Cerebellar cortex (tissue), 1 donor: ENCODE measurements around the gene TMEM245.
"Not testable (repeated sequence)": the region's sequence is repeated elsewhere in the genome, so short reads cannot be mapped to it uniquely, and the experiment has no call there.

ENCODE experiments used
- DNase-seq: peaks from one replicate; pipeline ENCODE4 v3.0.0-alpha.2; 2015; ENCODE audit warnings: low spot score

The TMEM245 gene

DNA sequence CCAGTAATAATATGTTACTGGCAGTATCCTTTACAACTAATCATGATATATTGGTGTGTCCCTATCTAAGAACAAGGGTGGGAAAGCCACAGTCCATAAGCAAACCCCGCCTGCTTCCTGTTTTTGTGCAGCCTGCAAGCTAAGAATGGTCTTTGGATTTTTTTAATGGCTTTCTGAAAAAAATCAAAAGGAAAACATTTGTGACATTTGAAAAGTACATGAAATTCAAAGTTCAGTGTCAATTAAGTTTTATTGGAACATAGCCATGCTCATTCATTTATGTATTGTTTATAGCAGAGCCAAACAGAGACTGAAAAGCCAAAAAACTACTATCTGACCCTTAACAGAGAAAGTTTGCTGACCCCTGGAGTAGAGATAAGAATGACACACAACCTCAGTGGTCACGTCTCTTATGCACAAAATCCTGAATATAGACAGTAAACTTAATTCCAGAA, 12.8 kb upstream of the TMEM245 start:
- DNase-seq, result no peak

DNA sequence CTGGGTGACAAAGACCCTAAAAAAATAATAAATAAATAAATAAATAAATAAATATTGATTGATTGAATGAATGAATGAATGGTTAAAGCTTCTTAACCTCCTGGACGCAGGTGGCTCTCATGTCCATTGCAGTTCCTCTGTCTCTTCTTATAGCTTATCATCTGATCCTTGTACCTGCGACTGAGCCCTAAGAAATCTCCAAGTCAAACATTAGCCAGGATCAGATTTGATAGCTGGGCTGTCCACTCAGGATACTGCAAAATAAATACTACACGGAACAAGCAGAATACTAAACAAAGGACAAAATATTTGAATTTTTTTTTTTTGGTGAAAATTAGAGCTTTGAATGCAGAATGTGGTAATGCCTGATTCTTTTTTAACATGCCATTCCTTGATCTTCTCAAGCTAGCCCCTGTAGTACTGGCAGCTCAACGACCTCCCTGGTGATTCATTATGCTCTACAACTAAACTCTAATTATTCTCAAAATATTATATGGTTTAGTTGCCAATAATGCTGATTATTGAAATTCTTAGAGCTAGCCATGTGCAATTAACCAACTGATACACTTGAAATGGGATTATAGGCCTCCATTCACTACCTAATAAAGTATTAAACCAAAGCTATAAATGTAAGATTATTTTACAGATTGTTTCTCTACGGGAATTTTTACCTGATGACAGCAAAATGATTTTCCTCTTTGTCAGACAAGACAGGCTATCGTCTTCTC, 9.9 kb upstream of the TMEM245 start:
- no peak for DNase-seq

DNA sequence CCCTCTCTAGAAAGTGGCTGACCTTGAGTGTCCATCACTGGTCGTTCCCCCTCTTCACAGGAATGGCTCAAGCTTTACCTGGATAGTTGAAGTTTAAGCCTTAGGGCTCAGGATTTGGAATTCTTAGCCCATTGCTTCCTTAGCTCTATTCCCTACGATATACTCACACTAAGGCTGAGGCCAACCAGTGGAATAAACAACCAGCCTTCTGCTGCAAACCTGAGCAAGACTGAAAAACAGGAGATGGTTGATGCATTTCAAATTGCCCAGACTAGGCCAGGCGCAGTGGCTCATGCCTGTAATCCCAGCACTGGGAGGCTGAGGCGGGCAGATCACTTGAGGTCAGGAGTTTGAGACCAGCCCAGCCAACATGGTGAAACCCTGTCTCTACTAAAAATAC, 6.9 kb upstream of the TMEM245 start:
- DNase-seq, result not testable (repeated sequence)

DNA sequence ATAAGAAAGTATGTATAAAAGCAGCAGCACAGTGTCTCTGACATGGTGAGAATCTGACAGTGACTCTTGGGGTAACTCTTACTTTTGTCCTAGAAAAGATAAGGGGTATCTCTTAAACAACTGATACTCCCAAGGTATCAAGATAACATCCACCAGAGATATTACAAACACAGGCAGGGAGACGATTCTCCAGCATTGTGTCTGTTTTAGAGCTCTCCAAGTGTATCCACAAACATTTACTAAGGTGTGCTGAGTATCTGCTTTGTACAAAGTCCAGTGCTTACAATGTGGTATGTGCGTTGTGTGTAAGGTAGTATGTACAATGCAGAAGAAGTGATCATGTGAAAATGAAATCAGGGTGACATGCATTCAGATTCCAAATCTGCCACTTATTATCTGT, 4.4 kb upstream of the TMEM245 start:
- no peak for DNase-seq

DNA sequence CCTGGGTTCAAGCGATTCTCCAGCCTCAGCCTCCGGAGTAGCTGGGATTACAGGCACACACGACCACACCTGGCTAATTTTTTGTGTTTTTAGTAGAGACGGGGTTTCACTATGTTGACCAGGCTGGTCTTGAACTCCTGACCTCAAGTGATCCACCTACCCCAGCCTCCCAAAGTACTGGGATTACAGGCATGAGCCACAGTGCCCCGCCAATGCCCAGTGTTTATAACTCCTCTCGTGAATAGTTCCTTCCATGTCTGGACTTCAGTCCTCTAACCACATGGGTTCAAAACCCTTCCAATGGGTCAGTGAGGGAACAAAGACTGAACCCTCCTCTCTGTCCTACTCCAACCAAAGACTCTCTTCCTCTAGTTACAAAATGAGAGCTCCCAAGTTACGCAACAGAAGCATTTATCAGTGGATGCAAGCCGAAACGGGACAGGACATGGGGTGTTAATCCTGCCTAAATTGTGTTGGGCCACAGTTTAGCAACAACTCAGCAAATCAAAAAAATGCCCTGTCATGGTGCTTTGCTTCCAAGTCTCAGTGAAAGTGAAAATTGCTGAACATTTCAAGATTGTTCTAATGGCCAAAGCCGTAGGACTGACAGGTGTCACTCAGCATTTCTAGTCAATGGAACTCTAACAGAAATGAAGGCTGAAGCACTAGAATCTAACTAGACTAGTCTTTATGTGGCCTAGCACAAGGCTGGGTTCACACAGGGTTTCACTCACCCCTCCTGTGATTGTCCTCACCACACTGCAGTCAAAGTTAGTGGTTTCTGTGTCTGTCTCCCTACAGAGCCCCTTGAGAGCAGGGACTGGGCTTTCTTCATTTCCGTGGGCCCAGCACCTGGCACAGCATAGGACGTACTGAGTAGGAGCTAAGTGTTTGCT, 3.2 kb upstream of the TMEM245 start:
- no peak for DNase-seq

DNA sequence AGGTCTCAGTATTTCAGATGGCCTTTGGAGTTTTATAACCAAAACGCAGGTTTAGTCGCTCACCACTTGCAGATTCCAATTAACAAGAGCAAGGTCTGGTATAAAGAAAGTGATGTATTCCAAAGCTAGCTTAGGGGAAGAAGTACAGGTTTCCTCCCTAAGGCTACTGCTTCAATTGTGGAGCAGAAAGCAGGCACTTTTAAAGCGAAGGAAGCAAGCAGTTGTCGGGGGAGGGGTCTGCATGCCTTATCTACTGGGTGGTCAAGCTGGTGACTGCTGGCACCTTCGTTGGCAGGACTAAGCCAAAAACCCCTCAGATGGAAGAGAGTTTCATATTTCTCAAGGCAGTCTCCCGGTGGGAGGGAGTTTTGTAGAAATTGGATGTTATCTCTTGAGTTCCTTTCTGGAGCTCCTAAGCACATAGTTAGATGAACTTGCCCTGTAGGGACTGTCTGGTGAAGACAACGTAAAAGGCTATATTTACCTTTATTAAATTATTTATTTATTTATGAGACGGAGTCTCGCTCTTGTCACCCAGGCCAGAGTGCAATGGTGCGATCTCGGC, 1.6 kb upstream of the TMEM245 start:
- DNase-seq, result no peak

DNA sequence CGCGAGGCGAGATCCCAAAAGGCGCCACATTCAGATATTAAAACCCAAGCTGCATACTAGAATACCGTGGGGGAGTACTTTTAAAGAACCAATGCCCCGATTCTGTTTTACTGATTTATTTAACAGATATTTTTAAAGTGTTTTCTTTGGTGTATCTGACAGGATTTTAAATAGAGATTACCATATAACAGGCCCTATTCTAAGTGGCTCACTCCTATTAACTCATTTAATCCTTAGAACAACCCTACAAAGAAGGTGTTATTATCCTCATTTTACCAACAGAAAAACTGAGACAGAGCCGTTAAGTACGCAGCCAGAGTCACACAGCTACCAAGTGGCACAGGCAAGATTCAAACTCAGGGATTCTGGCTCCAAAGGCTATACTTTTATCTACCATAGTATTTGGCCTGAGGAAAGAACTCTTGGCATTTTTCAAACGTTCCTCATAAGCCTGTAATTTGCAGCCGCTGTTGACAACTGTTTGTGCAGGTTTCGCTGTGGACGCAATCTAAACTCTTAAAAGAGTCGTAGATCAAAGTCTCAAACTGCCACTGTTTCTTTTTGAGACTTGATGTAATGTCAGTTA, 550 bp upstream of the TMEM245 start:
- DNase-seq, result no peak

DNA sequence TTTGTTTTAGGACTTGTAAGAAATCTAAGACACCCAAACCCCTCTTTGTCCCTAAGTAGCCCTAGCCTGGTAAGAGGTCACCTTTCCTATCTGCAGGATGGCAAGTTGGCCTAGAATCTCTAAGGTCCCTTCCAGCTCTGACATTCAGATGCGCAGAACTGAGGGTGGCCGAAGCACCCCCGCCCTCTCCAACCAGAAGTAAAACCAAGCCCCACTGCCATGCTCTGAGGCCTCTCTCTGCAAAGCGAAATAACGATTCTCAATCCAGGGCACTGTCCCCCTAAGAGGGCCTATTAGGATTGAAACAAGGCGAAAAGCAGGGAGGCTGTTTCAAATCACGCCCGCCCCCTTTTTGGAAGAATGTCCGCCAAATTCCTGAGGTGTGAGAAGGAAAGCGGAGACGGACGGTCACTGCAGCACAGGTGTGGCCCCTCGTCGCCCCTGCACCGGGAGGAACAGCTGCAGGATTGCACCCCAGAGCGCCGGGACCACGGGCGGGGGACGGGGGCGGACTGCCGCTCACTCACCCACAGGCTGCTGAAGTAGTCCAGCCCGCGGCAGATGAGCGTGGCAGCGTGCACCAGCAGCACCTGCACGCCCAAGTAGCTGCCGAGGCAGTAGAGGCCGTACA, 824 bp downstream of the TMEM245 start:
- DNase-seq, result no peak

DNA sequence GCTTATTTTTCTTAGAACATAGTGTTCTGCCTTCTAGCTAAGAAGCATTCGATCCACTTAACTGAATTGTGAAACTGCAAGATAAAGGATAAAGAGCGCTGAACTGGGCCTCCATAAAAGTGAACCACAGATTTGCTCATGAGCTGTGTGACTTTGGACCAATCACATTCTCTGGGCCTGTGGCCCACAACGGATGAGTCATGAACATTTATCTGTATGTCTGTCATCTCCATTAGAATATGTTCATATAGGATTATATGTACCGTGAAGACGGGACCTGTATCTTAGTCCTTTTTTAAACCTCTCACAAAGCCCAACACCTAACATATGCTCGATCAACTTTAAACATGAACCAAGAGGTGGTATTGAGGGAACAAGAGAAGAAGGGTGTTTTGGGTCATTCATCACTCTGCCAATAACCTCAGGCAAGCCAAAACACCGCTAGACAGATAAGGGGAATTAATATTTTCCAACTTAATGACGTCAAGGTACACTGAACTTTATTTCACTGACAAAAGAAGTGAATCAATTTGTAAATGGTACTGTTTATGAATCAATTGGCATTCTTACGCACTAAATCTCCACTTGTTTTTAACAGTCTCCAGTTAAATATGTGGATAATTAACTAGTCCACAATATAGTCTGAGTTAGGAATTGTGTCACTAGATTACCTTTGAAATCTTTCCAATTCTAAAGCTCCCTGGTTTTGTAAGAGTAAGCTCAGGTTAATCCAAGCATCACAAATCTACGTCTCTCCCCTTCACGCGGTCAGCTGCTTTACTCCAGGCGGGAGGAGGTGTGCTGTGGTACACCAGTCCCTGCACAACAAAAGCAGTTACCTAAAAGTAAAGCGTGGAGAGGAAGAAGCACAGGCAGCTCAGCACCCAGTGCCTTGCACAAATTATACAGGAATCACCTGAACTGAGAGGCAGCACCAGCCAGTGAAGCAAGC, 1.6 kb downstream of the TMEM245 start:
- no peak for DNase-seq

DNA sequence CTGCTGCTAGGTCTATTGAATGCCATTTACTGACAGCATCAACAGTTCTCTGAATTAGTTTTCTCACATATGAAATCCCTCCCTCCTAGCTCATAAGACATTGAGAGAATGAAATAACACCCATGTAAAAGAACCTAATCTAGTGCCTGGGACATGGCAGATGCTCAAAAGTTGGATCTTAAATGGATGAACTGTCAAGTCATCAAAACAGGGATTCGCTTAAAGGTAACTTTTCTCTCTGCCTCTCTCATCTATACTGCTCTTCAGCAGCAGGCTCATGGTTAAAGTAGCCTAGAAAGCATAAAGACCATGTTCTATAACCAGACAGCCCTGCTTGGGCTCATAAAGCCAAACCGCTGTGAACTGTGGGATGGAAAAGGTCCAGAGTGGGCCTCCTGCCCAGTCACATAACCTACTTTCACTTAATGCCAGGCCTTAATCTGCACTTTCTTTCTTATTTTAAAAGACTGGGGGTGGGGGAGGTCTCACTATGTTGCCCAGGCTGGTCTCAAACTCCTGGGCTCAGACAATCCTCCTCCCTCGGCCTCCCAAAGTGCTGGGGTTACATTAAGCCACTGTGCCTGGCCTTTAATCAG, 3.7 kb downstream of the TMEM245 start:
- DNase-seq, result peak; percentile 54

DNA sequence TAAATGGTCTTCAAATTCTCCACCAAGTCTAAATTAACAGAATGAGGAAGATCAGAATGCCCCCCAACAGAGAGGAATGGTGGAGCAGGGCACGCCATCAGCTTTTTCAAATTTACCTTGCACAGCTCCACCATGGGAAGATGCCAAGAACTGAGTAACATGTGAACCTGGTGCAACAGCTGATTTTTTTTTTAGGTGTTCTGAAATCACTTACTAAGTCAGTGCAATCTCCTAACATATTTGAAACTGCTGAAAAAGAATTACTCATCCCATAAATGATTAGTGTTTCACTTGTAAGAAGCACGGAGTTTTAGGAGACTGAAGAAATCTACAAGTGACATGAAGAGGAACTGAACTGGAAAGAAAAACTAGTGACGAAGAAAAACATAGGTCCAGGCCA, 5.1 kb downstream of the TMEM245 start:
- no peak for DNase-seq

DNA sequence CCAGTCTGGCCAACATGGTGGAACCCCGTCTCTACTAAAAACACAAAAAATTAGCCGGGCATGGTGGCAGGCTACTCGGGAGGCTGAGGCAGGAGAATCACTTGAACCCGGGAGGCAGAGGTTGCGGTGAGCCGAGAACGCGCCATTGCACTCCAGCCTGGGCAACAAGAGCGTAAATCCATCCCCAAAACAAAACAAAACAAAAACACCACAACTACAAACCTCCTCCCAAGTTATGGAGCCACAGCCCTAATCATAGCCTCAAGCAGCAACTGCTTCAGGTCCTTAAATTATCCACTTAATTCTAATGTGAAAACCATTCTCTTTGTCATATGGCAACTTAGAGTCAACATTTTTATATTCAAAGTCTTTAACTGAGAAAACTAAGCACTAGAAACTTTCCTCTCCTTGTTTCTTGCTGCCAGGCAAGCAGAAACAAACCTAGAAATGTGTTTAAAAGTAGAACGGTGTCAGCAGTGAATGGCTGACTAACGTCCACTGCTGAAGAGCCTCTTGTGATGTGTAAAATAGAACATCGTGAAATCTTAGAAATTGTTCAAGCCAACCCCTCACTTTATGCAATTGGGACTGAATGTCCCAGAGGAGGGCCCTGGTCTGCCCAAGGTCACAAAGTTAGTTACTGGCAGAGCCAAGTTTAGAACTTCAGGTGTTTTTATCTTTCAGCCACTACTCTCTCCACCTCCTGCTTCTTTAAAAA, 5.7 kb downstream of the TMEM245 start:
- no peak for DNase-seq

DNA sequence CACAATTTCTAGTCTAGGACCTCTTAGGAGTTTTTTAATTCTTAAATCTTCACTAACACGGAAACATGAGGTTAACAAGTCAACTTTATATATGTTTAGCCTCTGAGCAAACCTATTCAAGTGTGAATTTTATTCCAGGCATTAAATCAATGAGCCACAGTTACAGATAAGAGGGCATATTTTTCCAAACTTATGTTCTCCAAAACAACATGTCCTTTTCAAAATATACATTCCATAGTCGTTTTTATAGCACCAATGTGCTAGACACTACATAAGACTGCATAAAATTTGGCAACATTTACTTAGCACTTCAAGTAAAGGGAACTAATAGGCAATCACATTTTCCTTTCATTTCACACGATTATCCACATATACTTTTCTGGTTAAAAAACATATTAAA, 6.5 kb downstream of the TMEM245 start:
- no peak for DNase-seq

DNA sequence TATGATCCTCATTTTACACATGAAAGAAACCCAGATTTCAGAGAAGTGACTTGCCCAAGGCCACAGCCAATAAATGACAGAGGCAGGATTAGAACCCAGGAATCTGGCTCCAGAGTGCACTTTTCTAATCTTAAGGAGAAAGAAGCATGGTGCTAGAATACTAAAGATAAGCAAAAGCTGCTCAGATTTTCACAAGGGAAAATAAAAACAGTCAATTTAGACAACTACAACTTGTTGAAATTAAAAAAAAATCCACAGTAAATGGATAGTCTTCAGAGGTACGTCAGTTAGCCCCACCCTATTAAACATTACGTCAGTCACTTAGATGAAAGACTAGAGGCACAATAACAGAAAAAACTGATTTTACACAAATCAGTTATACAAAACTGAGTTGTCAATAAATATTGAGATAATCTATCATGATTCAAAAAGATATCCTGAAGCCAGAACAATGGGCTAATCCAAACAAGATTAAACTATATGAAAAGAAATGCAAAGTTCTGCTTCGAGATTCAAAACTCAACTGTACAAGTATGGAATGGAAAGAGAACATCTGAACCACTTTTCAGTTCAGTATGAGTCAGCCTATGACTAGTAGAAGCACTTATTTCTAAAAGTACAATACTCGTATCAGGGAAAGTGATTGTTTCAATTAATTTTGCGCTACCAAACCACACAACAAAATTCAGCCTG, 9.3 kb downstream of the TMEM245 start:
- no peak for DNase-seq

DNA sequence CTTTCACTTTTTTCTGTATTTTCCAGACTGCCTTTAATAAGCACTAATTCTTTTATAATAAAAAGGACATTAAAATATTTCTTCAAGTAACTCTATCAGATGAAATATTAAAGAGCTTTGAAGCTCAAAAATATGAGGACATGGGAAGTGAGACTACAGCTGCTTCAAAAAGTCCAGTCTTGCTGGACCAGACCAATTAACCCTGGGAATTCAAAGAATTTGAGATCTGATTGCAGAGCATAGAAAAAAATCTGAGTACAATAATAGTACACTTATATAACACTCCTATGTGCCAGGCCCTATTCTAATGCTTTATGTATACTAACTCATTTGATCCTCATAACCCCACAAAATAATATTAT, 9.8 kb downstream of the TMEM245 start:
- DNase-seq, result no peak

DNA sequence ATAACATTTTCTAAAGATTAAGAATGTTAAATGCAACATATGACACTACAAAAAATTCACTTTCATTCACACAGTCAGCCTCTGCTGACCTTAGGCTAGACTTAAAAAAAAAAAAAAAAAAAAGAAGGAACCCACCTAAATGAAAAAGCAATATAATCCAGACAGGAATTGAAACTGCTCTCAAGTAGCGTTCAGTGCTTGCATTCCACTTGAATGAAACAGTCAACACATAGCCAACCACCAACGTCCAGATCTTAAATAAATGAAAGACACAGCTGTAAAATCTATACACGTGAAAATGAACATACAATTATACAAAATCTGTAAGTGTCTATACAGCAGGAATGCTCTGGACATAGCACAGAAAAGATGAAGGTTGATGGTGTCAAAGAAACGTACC, 11.4 kb downstream of the TMEM245 start:
- DNase-seq, result no peak

DNA sequence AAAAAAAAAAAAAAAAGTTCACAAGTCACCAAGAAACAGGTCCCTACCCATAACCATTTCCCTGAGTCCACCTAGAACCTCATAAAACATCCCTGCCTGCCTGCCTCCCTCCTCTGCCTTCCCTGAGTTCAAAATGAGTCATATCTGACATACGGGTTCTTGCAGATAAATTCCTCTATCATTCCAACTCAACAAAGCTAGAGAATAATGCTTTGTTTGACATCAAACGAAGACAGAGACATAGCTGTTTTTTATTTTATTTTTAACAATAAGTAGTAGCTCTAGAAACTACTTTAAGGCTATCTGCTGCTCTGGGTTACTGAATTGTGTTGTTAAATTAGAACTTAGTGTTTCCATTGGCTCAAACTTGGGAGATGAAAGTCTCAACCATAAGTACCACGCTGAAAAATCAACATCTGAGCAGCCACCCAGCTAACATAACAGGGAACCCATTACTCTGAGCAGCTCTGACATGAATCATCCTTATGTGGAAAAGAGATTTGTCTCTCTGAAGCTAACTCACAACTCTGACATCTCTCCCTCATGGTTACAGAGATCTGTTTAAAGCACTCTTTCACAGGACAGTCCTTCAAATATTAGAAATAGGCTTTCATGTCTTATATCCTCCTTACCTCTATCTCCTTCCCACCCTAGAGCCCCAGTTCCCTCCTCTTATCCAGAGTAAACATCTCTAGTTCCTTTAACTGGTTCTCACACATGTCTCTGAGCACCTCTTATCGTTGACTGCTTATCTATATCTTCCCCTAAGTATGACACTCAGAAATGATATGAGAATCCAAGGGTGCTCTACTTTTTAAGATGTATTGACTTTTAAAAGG, 12.1 kb downstream of the TMEM245 start:
- DNase-seq, result no peak

DNA sequence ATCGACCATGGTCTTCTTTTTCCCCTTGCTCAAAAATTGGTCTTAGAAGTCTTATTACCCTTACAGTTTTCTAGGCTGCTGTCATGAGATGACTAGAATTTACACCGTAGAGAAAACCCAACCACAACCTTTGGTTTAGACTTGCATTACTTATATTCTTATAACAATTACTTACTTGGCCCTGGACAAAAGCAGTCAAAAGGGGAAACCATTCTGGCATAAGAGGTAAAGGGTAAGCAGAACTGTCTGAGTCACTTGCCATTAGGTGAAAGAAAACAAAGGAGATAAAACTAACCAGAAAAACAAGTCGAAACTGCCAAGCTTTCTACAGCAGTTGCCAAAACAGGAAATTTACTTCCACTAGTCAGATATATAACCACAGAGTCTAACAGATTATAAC, 17.9 kb downstream of the TMEM245 start:
- DNase-seq, result no peak
